ENCODE measurements around the gene CPA2. TPM values are rescaled to one million over a fixed set of nuclear protein-coding genes. Genes with fewer than 3 reads are reported as not detected.
A peak's percentile ranks its signal among the peaks of the same experiment; 100 is the strongest.

The CPA2 gene
- polyA plus RNA-seq, 3 donors from 2014 or later, result not detected

DNA sequence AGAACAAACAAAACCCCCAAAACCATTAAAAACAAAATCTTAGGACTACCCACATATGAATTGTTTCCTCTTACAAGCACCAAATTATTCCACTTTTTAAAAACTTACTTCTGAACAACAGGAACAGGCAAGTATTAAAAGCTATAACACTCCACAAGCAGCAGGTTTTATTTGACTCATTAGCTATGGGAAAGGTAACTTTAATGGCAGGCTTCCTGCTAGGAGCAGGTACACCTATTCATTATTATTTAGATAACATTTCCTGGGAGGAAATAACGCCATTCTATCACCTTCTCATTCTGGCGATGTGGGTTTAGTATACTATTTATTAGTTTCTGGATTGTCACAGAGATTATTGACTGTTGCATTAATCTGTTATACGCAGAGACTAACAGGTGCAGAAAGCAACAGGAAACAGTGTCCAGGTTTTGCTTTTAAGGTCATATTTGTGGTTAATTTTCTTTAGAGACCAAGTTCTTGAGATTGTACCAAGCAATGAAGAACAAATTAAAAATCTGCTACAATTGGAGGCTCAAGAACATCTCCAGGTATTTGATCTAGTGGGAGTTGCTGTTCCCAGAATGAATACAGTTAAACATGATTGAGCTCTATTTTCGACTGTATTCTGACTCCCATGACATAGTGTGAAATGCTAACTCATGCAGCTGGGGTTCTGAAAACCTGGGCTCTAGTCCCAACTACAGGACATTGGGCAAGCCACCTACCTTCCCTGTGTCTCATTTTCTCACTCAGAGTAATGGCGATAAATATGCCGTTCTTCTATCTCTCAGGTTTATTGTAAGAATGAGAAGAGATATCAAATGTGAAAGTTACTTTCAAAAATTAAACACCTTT lies 2.0 kb downstream of the CPA2 start:
- H3K9me3 Mint-ChIP-seq, result no peaks in the 10 kb centered on the region
- H3K27ac Mint-ChIP-seq, result no peak overlapping the region
- no peak for DNase-seq
- H3K36me3 Mint-ChIP-seq, result no peaks in the 10 kb centered on the region
- peaks cover 0 to 2% of the 10 kb centered on the region in 2 donors for H3K4me1 Mint-ChIP-seq
- peaks cover 2 to 15% (median 10%) of the 10 kb centered on the region in 3 donors for H3K27me3 Mint-ChIP-seq (ENCODE audit: low read depth in 3 of 3)
- no peak overlapping the region for H3K4me3 Mint-ChIP-seq

DNA sequence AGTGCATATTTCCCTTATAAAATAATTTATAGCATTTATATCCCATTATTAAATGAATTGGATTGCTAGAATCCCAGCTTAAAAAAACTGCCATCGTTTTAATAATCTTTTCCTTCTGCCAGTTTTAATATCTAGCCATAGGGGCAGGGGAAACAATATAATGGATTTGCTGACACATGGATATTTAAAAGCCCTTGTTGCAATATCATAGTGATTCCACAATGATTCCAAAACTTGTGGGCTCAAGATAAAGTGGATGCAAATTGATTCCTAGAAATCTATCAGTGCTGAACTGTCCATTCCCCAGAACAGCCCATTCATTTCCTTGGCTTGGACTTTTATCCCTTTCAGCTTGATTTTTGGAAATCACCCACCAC lies 2.6 kb downstream of the CPA2 start:
- DNase-seq, result no peak
- peaks cover 2 to 17% (median 10%) of the 10 kb centered on the region in 3 donors for H3K27me3 Mint-ChIP-seq (ENCODE audit: low read depth in 3 of 3)
- H3K4me1 Mint-ChIP-seq, result peaks cover 0 to 2% of the 10 kb centered on the region in 2 donors
- H3K4me3 Mint-ChIP-seq, result no peak overlapping the region
- no peaks in the 10 kb centered on the region for H3K36me3 Mint-ChIP-seq
- H3K9me3 Mint-ChIP-seq, result no peaks in the 10 kb centered on the region
- H3K27ac Mint-ChIP-seq, result no peak overlapping the region

DNA sequence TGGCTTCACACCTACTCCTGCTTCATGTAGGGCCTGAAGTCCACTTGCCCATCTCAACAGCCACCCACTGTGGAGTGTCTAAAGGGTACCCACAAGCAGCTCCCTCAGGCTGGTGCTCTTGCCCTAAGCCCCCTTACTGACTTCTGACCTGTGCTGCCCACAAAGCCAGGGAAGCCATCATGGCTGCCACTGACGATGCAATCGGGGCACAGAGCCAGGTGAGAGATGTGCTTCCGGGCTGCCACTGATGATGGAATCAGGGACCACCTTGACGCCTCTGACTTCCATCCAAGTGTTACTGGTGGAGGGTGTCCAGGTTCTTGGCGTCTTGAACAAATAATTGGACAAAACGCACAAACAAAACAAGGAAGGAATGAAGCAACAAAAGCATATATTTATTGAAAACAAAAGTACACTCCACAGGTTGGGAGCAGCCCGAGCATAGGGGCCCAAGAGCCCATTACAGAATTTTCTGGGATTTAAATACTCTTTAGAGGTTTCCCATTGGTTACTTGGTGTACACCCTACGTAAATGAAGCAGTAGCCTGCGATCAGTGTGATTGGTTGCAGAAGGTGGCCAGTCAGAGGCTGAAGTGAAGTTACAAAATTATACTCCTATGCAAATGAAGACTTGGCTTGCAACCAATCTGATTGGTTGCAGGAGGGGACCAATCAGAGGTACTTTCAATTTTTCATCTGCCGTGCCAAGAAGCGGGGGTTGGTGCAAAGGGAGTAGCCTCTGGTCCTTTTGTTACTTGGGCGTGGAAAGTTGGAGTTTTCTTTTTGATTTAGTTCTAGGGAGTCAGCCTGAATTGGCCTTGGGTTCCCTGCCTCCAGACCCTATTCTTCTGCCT lies 4.5 kb downstream of the CPA2 start:
- H3K4me3 Mint-ChIP-seq, result no peak overlapping the region
- H3K4me1 Mint-ChIP-seq, result peaks cover 0 to 2% of the 10 kb centered on the region in 2 donors
- H3K36me3 Mint-ChIP-seq, result no peaks in the 10 kb centered on the region
- no peak for DNase-seq
- no peak overlapping the region for H3K27ac Mint-ChIP-seq
- H3K27me3 Mint-ChIP-seq (ENCODE audit: low read depth in 3 of 3), result peaks cover 4 to 20% (median 6%) of the 10 kb centered on the region in 3 donors
- H3K9me3 Mint-ChIP-seq, result no peaks in the 10 kb centered on the region

DNA sequence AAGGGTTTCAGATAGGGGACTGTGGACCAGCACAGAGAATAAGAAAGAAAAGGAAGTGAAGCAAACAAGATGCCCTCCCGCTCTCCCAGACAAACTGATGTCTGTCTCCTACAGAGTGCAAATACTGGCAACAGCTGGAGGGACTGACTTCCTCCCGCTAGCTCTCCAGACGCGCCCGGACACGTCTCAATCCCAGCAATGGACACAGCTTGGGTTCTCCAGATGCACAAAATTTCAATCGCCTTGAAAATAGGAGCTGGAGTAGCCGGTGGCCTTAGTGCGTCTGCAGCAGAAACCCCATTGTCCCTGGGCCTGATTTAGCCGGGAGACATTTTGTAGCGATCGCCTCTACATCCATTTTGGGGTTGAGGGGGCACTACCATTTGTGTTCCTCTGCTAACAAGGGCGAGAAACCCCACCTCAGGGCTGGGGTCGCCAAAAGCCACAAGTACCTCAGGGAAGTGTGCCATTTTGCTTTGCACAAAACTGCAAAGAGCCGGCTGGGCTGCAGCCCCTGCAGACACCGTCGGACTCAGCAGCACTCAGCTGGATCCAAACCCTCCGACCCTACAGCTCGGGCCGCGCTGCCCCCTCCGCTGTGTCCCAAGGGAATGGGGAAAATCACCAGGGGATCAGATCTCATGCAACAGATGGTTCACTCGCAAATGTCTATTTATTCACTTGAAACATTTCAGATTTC lies 5.9 kb downstream of the CPA2 start:
- no peak for DNase-seq
- Mint-ChIP-seq H3K27me3 (ENCODE audit: low read depth in 3 of 3) (peaks cover 2 to 19% (median 4%) of the 10 kb centered on the region in 3 donors), H3K4me3 (no peak overlapping the region), H3K27ac (no peak overlapping the region), H3K9me3 (no peaks in the 10 kb centered on the region), H3K36me3 (no peaks in the 10 kb centered on the region), H3K4me1 (peaks cover 0 to 2% of the 10 kb centered on the region in 2 donors)

DNA sequence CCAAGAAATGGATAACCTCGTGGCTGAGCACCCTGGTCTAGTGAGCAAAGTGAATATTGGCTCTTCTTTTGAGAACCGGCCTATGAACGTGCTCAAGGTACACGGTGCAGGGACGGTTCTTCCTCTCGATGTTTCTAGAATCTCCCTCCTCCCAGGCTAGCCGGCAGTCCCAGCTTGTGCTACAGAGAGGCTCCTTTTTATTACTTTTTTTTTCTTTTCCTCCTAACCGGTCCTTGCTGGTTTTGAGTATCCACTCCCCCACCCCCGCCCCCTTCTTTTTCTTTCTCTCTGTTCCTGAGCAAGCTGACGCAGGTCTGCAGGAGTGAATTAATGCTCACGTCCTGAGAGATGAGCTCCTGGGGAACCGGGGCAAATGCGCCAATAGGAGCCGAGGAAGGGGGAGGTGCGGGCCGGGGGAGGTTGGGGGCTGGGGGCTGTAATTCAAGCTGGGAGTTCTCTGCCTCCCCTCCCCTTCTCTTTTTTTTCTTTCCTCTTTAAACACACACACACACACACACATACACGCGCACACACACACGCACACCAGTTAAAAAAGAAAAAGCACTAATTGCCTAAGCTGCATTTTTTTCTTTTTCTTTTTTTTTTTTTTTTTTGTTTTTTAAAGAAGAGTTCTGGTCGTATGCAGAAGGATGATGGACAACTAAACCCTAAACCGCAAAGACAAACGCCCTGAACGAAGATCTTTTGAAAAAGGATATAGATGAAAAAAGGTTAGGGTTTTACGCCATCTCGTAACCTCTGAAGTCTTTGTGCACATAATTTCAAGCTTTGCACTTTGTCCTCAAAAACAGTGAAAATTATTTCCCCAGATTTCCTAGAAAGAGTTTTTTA lies 6.6 kb downstream of the CPA2 start:
- H3K4me1 Mint-ChIP-seq, result peaks cover 0 to 2% of the 10 kb centered on the region in 2 donors

DNA sequence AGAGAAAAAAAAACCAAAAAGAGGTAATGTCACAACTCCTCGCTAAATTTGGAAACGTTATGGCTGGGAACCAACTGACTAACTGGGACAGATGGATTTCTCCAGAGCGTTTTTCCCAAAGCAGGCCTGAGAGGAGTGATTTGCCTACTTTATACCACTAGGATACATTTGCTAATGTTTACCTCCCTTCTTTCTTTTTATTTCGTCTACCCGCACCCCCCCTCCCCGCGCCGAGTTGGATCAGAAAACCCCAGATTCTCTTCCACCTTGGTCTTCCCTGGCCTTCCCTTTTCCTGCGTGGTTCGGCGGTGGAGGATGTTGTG lies 7.2 kb downstream of the CPA2 start:
- Mint-ChIP-seq H3K4me3 (no peak overlapping the region), H3K27me3 (ENCODE audit: low read depth in 3 of 3) (peaks cover 0 to 14% (median 4%) of the 10 kb centered on the region in 3 donors), H3K27ac (no peak overlapping the region), H3K36me3 (no peaks in the 10 kb centered on the region), H3K4me1 (peaks cover 0 to 2% of the 10 kb centered on the region in 2 donors), H3K9me3 (no peaks in the 10 kb centered on the region)
- DNase-seq, result no peak

More for the DNA sequence above, 6.6 kb downstream of the CPA2 start:
- H3K4me3 Mint-ChIP-seq, result peak overlapping the region in 1 of 5 donors; percentile 23
- H3K27ac Mint-ChIP-seq, result no peak overlapping the region
- H3K27me3 Mint-ChIP-seq (ENCODE audit: low read depth in 3 of 3), result peaks cover 0 to 12% (median 4%) of the 10 kb centered on the region in 3 donors
- no peaks in the 10 kb centered on the region for H3K36me3 Mint-ChIP-seq
- H3K9me3 Mint-ChIP-seq, result no peaks in the 10 kb centered on the region
- no peak for DNase-seq

DNA sequence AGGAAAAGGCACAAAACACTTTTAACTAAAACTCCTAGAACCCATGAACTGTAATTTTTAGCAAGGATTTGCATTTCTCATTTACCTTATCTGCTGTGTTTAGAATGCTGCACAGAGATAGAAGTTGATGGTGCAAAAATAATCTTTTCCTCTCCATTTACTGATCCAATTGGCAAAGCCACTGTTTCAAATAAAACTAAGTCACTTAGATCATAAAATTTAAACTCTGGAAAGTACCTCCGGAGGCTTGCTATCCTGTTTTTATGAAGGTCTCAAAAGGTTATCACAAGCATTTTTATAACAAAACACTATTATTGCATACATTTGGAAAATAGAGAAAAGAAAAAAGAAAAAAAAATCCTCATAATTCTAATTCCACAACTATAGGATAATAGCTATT lies 7.6 kb downstream of the CPA2 start:
- Mint-ChIP-seq H3K27me3 (ENCODE audit: low read depth in 3 of 3) (peaks cover 0 to 15% (median 4%) of the 10 kb centered on the region in 3 donors), H3K36me3 (no peaks in the 10 kb centered on the region), H3K4me1 (peaks cover 0 to 2% of the 10 kb centered on the region in 2 donors), H3K27ac (no peak overlapping the region), H3K9me3 (no peaks in the 10 kb centered on the region), H3K4me3 (no peak overlapping the region)
- DNase-seq, result no peak

DNA sequence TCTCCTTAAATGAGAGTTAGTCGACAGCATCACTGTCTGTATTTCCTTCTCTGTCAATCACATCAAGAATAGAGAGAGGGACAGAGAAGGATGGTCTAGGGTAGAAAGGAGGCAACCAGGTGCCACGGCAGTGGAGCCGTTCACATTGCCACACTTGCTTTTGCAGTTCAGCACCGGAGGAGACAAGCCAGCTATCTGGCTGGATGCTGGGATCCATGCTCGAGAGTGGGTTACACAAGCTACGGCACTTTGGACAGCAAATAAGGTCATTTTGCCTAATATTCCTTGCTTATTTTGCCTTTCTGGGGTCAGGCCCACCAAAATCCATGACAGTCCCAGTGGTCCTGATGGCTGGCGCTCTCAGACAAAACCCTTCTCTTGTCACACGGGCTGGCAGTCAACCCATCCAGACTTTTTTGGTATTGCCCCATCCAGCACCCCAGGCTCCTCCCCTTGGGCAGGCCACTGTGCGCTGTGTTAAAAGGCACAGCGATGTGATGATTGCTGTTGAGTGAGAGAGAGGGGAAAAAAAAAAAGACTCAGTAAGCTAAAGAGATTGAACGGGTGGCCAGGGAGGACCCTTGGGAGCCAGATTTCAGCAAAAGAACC lies 8.4 kb downstream of the CPA2 start:
- Mint-ChIP-seq H3K36me3 (no peaks in the 10 kb centered on the region), H3K27me3 (ENCODE audit: low read depth in 3 of 3) (peaks cover 0 to 15% (median 4%) of the 10 kb centered on the region in 3 donors), H3K4me1 (peaks cover 0 to 2% of the 10 kb centered on the region in 2 donors), H3K9me3 (no peaks in the 10 kb centered on the region), H3K27ac (no peak overlapping the region), H3K4me3 (no peak overlapping the region)
- DNase-seq, result no peak

DNA sequence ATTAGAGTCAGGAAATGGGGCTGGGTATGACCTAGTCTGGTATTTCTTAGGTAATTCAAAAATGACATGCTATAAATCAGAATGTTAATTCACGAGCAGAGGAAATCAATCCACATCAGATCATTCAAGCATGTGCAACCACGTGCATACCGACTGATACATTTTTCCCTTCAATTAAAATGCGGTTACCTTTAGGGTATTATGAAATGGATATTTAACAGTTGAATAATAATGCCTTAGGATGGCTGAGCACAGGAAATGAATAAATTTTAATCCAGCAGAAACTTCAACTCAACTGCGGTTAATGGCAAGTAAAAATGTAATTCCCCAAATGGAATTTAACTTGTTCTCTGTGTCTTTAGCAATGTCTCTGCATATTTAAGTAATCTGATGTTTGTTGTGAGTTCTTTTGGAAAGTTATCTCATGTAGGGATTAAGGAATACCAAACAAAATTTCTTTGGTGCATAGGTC lies 9.2 kb downstream of the CPA2 start:
- no peak overlapping the region for H3K27ac Mint-ChIP-seq

DNA sequence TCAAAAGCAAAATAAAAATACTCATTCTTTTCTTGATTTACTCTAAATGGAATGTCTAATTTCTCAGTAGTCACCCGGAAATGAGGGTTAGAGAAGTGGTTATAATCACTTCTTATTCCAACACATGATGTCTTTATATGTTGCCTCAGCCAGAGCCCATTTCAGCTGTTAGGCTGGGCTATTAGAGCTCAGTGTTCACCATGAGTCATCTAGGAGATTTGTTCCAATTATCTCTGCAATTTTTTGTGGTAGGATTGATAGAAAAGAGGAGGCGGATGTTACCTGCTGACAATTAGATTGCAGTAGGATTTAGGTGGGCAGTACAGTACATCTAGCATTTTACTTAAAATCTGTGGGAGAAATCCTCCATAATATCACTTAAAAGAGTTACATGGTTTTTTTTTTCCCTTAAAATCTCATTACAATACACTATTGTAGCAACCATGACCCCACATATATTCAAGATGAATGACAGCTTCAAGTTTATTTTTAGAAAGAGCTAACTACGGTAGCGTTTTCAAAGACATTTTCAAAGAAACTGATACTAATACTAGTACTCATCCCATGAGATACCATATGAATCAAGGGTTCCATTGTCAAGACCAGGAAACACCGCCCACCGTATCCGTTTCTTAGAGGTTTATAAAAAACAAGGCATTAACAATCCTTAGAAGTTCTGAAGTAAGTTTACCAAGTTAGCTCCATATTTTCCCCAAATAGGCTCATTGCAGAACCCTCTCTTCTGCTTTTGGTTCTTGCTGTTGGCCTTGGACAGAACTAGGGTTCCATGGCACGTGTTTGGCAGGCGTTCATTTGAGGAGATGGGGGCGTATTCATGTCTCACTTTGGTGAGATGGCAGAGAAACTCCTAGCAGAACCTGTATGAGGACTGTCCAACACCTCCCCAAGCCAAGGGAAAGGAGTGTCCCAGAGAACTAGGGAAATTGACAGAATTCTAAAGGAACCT lies 10.4 kb downstream of the CPA2 start:
- DNase-seq, result no peak
- H3K36me3 Mint-ChIP-seq, result no peaks in the 10 kb centered on the region
- no peaks in the 10 kb centered on the region for H3K9me3 Mint-ChIP-seq
- peaks cover 0 to 12% (median 4%) of the 10 kb centered on the region in 3 donors for H3K27me3 Mint-ChIP-seq (ENCODE audit: low read depth in 3 of 3)
- H3K27ac Mint-ChIP-seq, result no peak overlapping the region
- H3K4me3 Mint-ChIP-seq, result no peak overlapping the region
- peaks cover 0 to 2% of the 10 kb centered on the region in 2 donors for H3K4me1 Mint-ChIP-seq

More for the DNA sequence above, 9.2 kb downstream of the CPA2 start:
- Mint-ChIP-seq H3K27me3 (ENCODE audit: low read depth in 3 of 3) (peaks cover 0 to 12% (median 4%) of the 10 kb centered on the region in 3 donors), H3K4me1 (peaks cover 0 to 2% of the 10 kb centered on the region in 2 donors), H3K9me3 (no peaks in the 10 kb centered on the region), H3K36me3 (no peaks in the 10 kb centered on the region), H3K4me3 (no peak overlapping the region)
- DNase-seq, result no peak

DNA sequence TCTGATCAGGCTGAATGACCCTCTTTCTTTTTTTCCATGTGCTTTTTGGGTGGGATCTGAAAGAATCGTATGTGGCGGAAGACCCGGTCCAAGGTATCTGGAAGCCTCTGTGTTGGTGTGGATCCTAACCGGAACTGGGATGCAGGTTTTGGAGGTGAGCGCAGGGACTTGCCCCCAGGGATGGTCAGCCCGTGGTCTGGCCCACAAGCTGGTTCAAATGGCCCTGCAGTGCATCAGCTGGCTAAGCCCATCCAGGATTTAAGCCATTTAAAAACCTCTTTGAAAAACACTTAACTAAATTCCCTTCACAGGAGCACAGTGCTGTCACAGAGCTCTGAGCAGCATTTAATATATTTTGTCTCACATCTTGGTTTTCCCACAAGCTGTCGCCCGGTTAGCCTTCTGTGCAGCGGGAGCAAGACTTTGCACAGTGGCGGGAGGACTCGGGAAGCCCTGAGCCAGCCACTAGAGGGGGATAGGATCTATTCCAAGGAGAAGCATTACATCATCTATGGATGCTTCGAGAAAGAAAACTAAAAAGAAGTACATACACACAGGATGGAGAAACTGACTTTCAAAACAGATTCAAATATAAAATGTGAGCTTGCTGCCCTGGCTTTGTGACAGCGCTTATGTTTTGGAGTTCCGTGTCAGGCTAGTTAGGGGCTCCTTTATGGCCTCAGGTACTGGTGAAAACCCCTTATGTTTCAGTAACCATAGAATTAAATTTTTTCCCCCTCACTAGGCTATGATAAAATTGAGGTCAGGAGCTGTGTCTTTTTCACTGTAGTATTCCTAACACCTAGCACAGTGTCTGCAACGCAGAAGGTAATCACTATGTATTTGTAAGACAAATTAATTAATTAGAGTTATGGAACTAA lies 11.3 kb downstream of the CPA2 start:
- Mint-ChIP-seq H3K4me1 (peaks cover 0 to 2% of the 10 kb centered on the region in 2 donors), H3K4me3 (no peak overlapping the region), H3K36me3 (no peaks in the 10 kb centered on the region), H3K27me3 (ENCODE audit: low read depth in 3 of 3) (peaks cover 0 to 12% (median 3%) of the 10 kb centered on the region in 3 donors), H3K9me3 (peaks cover 0 to 2% (median 0%) of the 10 kb centered on the region in 6 donors), H3K27ac (no peak overlapping the region)
- no peak for DNase-seq
